22Rv1 (cell line): Measurements from ENCODE around the gene CERS1.

Experiments used
- ZFX ChIP-seq: fragments of 450-650 bp; IDR thresholded peaks from 2 replicates; pipeline ENCODE4 v1.6.1; 2017; ENCODE audit warnings: antibody characterized with exemption, borderline replicate concordance
- TF ChIP-seq, protein P1 (sequence below): fragments of 450-650 bp; IDR thresholded peaks from 2 replicates; pipeline ENCODE4 v1.5.1; 2017; ENCODE audit warnings: mild to moderate bottlenecking

DNA sequence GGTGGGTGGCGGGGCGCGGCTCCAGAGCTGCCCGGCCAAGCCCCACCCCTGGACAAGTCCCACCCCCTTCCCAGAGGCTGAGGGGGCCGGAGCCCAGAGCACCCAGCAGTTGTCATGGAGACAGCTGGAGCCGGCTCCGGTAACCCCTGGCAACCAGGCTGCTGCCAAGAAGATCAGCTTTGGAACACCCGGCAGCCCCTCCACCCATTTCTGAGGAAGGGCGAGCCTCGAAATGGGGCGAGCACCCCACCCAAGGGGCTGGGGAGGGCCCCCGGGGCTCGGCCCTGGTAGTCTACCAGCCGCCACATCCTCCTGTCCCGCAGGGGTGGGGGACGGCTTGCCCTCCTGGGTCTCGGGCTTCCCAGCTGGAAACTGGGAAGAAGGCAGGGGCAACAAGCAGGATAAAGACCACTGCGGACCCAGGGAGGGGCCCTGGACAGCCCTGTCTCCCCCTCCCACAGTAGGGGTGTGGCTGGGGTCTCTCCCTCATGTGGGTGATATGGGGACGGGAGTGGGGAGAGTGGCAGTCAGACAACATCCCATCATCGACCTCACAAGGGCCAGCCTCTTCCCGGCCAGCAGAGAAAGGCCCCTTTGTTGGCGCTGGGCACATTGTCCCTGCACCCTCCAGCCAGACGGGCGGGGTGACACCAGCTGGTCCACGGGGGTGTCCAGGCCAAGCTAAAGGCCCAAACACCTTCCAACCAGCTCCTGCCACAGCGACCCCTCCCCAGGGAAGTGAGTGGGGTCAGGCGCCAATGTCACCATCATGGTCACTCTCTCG lies 1.5 kb downstream of the CERS1 start:
- TF ChIP-seq, protein P1, sequence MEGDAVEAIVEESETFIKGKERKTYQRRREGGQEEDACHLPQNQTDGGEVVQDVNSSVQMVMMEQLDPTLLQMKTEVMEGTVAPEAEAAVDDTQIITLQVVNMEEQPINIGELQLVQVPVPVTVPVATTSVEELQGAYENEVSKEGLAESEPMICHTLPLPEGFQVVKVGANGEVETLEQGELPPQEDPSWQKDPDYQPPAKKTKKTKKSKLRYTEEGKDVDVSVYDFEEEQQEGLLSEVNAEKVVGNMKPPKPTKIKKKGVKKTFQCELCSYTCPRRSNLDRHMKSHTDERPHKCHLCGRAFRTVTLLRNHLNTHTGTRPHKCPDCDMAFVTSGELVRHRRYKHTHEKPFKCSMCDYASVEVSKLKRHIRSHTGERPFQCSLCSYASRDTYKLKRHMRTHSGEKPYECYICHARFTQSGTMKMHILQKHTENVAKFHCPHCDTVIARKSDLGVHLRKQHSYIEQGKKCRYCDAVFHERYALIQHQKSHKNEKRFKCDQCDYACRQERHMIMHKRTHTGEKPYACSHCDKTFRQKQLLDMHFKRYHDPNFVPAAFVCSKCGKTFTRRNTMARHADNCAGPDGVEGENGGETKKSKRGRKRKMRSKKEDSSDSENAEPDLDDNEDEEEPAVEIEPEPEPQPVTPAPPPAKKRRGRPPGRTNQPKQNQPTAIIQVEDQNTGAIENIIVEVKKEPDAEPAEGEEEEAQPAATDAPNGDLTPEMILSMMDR, result no peak
- TF ChIP-seq ZFX, result no peak
